Stimulated activated CD4-positive, alpha-beta T cell treated with anti-CD3 and anti-CD28 coated beads, Interleukin-4, amount 100 ng/mL, for 1 hour (primary cell): ENCODE data around the gene CHCHD6.

Experiments used
- DNase-seq: peaks from one replicate; pipeline ENCODE4 v3.0.0-alpha.2; 2020

The CHCHD6 gene

DNA sequence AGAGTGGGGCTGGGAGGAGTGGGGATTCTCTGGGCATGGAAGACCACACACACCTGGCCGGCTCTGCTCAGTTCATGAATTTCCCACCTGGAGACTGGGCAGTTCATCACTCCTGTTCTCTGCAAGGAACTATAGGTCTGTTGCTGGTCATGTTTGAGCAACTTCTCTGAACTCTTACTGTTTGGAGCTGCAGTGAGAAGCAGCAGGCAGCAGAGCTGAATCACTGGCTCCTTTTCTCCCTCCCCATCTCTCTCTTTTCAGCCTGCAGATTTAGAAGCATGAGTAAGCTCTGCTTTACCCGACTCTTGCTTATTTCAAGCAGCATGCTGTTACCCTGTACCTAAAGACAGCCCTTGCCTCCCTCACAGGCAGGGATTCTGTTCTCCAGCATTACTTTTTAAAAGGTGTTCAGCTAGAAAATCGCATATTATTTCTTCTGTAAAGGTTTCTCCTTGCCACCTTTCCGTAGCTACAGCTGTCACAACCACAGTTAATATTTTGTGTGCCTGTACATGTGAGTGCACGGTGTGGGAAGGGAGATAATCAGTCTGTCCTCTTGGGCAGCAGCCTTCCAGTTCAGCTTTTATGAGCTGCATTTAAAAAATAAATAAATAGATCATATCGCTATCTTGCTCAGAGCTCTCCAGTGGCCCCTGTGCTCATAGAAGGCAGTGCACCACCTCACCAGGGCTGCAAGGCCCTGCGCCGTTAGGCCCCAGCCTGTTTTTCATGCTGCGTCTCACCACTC, 131.6 kb downstream of the CHCHD6 start:
- no peak for DNase-seq

DNA sequence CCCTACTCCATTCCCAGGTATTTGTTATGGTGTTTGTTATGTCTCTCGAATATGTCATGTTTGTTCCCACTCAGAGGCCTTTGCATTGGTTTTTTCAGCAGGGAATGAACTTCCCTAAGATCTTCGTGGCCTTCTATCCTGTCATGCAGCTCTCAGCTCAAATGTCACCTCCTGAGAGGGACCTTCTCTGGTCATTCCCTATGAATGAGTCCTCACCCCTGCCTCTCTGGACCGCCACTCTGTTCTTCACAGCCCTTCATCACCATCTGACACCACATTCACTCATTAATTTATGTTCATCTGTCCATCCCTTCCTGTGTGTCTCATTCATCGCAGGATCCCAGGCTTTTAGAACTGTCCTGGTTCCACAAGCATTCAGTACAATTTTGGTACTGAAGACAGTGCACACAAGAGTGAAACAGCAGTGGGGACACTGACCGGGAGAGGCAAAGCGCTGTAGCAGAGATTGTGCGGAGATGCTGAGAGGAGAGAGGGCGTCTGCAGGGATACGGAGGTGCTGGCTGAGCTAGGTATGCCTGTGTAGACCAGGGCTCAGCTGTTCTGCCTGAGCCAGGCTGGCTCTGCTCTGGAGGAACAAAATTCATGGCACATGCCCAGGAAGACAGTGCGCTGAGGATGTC, 132.3 kb downstream of the CHCHD6 start:
- no peak for DNase-seq

DNA sequence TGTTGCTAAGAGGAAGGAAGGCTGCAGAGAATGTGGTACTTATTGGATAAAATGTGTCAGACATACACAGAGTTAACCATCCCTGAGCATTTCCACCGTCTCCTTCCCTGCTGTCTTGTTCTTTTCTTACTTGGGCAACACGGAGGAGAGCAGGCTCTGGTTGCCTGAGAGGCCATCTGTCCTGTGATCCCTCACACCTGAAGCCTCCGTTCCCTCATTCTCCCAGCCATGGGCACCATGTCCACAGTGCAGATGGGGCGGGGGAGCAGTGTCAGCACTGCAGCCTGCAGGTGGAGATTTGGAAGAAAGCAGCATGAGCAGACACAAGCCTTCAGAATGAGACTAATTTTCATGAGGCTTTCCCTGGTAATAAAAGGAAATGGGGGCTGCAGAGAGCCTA, 133.7 kb downstream of the CHCHD6 start:
- DNase-seq, result no peak

DNA sequence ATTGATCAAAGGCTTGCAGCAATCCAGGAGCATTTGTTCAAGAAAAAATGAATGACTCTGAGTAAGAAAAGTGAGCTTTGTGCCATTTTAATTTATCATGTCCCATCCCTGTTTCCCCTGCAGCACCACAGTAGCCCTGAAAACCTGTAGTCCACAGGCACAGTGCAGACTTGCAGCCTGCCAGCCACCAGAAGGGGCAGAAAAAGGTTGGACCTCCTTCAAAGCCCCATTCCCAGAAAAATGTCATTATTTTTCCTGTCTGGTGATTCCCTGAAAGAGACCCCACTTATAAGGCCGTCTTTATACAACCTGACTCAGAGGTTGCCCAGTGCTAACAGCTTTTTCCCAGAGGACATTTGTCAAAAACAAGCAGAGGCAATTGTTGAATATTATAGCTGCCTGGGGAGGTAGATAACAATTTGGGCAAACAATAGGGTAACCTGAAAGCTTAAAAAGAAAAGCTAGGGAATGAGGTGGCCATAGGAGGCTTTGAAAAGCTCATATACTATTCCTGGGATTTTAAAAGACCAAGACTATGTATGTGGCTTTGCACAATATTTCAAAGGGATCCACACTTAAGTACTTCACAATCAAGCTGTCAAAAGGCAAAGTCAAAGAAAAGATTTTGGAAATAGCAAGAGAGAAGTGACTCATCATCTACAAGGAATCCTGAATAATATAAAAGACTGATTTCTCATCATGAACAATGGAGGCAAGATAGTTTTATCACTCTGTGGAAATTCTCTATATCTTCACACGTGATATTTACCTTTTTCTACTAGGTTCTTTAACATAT, 142.1 kb downstream of the CHCHD6 start:
- no peak for DNase-seq

DNA sequence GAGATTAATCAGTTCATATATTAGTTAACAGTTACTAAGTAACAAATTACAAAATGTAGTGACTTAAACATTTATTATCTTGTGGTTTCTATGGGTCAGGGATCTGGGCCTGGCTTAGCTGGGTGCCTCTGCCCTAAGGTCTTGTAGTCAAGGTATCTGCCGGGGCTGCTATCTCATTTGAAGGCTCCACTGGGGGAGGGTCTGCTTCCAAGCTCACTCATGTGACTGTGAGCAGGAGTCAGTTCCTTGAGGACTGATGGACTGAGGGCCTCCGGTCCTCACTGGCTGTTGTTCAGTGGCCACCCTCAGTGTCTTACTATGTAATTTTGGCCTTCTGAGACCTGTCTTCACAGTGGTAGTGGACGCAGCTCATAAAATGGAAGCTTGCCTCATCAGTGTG, 143.0 kb downstream of the CHCHD6 start:
- no peak for DNase-seq

DNA sequence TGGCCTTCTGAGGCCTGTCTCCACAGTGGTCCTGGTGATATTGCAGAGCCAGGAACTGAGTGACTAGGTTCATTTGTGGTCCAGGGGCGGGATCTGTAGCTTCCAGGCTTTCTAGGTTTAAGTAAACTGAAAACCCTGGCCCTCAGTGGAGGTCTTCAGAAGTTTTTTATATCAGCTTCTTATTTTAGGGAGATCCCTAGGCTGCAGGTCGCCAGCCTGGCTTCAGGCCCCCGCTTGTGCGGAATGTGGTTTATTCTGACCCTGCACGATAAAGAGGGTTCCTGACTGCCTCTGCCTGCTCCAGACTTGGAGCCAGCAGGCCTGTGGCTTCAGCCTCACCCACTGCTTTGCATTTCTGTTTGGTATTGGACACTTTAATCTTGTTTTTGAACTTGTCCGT, 145.0 kb downstream of the CHCHD6 start:
- no peak for DNase-seq

DNA sequence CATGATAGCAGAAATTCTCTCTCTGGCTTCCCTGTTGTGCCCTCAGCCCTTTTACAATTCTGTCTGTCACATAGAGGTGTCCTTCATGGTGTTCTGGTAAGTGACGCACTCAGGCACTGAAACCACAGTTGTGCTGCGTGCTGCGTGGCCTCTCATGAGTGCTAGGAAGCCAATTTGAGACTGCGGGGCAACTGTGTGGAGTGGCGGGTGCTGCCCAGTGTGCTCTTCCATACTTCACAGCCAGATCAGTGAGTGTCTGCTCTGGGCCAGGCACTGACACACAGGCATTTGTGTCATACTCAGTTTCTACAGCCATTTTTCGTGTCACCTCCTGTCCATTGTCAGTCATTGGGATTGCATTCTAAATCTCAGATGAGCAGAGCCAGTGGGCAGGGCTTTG, 145.7 kb downstream of the CHCHD6 start:
- DNase-seq, result no peak

DNA sequence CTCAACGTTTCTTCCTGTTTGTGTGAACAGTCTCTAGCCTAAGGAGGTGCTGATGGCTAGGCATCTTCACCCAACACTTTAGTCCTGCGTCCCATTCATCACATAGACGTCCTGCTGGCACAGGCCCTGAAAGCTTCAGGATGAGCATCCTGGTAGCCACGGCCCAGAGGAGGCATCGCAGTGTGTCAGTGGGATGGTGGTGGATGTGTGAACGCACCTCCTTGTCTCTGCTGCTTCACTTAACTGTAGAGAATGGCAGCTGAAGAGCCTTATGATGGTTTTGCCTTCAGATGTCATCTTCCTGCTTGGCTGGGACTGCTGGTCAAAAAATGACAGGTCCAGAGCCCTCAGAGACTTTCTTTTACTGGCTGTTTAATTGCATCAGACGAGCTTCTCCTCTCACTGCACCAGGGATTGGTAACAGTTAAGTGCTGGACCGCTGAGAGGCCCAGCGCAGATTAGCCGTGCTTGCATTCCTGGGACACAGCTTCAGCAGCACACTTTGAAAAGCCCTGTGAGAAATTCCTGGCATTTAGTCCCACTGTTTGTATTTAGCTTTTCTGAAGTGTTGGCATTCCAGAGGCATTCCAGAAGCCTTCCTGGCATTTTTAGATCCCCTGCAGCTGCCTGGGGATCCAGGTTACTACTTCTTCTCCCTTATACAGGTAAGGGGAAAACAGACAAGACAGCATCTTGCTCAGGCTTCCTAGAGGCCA, 146.5 kb downstream of the CHCHD6 start:
- no peak for DNase-seq

DNA sequence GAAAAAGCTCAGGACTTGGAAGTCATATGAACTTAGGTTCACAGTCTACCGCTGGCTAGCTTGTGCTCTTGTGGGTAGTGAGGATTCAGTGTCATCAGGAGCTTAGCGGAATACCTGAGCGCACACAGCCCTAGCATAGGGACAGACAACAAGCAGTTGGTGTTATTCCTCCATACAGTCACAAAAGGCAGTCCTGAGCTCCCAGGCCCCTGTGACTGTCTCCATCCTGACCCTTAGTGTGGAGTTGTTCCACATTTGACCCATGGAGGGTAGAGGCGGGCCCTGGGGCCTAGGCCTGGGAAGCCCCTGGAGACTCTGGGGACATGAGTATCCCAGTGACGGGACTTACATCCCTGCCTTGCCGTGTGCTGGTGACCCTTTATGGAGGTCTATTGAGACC, 147.3 kb downstream of the CHCHD6 start:
- no peak for DNase-seq

DNA sequence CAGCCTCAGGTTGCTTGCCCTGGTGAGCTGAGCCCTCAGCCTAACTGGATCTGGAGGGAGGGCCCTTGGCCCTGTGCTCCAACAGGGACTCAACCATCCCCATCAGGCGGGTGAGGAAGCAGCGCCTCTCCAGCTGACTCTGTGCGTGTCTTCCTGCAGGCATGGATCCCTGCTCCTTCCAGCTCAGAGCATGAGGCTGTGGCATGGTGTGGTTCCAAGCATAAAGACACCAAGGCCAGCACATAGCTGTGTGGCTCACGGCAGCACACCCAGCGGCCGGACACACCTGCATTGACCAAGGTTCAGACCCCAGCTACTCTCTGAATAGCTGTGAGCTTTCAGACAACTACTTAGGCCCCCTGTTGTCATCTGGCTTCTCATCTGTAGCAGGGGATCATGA, 147.9 kb downstream of the CHCHD6 start:
- no peak for DNase-seq

DNA sequence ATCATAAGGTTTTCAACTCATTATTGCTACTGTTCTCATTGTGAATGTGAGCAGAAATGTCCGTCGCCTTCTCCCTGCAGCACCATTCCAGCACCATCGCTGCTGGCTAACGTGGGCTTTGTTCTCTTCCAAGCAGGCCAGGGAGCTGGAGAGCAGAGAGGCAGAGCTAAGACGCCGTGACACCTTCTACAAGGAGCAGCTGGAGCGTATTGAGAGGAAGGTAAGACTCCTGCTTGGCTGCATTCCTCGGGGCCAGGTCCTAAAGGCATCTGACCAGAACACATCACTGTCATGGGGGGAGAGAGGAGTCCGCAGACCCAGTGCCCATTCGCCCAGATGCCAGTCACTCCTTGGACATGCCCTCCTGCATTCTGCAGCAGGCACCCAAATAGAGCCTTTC, 148.5 kb downstream of the CHCHD6 start:
- no peak for DNase-seq

DNA sequence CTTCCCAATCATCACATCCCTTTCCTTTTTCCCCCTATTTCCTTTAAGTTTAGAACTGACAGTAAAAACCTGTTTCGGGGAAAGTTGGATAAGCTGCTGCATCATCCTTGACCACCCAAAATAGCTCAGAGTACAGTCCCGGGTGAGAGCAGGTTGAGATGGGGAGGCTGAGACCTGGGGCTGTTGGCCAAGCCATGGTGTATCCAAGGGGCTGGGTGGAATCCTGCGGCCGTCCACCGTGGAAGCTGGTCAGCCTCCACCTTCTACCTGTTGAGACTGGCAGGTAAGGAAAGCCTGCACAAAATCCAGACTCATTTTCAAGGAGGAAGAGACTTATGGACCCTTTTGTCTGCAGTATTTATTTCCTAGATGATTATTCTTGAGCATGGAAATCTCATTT, 150.6 kb downstream of the CHCHD6 start:
- no peak for DNase-seq

DNA sequence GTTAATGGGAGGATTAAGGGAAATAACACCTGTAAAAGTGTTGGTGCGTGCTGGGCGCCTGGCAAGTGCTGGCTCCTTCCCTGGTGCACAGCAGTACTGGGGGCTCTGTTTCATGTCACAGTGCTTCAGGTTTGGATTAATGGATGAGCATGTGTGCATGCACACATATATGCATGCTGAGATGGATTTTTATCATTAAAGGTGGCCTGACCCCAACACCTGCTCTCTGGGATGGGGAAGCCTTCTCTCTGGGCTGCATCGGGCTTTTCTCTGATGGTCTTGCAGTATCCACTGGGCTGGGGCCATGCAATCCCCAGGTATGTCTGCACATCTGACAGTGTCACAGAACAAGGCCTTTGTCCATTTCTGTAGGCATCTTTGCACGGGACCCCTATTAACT, 151.3 kb downstream of the CHCHD6 start:
- DNase-seq, result no peak

DNA sequence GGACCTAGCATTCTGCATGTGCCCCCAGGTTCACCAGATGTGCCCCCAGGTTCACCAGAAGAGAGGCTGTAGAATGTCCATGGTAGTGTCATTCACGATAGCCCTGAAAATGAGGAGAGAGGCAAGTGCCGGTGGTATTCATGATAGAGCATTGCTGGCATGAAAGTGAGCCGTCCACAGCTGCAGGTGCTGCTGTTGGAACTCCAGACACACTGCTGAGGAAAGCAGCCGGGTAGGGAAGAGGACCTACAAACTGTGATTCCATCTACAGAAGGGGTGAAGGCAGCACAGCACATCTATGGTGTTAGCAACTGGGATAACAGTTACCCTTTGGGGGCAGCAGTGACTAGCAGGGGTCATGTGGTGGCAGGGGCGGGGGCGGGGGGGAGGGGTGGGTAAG, 153.9 kb downstream of the CHCHD6 start:
- no peak for DNase-seq

DNA sequence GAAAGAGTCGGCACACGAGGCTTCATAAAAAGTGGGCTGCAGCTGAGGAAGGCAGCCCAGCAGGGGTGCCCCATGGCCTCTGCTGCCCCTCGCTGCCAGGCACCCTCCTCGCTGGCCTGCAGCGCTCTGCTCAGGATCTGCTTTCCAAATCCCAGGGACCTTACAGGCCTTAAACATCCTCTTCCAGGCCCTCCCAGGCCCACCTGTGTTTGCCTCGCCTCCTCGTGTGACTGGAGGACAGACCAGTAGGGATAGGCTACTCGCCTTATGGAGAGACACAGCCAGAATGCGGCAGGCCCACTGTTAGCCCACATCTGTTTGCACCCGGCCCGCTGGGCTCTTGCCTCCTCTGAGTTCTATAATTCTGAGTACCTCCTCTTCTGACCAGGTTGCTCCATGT, 154.4 kb downstream of the CHCHD6 start:
- no peak for DNase-seq

DNA sequence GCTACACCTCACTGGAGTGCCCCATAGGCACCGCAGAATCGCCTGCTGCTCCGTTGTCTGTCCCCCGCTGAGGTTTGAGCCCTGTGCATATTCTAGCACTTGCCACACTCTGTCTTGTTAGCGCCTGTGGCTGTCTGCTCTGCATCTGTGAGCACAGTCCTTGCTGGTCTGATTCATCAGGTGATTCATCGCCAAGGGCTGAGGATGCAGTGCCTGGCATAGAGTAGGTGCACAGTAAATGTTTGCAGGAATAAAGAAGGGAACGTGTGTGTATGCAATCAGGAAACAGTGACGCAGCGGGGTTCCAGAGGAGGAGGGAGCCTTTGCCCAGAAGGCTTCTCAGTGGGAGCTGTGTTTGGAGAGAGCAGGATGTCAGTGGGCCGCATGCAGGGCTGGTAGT, 154.8 kb downstream of the CHCHD6 start:
- DNase-seq, result no peak

DNA sequence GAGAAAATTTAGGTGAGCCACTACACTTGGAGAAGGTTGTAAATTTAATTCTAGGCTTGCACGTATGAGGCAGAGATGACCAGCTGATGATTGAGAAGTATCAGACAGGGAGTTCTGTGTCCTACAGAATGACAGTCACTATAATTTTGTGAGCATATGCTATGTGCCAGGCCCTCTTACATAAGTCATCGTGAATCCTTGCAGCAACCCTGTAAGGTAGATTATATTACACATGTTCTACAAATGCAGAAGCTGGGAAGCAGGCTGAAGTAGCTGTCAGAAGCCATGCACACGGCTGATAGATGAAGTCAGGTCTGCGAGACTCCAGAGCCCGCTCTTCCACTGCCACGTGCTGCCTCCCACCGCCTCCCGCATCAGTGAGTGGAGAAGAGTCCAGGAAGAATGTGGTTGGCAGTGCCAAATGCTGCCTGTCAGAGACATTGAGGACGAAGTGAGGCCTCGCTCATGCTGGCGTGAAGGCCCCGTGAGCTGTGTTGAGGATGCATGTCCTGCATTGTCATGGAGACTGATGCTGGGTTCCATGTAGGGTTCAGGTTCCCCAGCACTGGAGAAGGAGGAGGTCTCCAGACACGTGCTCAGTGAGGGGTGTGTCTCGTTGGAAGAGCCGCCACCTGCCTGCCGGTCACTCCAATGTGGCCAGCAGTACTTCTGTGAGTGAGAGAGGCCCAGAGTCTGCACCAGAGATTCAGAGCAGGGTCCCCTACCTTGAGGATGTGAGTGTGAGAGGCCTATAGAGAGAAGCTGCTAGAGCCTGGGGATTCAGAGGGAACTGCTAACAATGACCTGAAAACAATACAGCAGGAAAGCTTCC, 155.6 kb downstream of the CHCHD6 start:
- DNase-seq, result no peak

DNA sequence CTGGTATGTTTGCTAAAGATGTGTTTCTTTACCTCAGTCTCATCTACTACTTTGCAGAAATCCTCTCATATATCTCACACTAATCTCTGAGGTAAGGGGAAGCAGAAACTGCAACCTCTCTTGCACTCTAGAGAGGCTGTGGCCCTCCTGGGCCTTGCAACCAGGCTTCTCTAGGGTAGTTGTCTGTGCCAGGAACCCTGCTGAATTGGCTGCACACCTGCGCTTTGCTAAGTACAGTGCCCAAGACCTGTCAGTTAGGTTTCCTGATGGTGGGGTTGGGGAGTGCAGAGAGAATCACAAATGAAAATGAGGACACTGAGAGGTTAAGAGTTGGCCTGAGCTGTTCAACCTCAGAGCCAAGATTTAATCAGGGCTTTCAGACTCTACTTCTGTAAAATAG, 161.7 kb downstream of the CHCHD6 start:
- DNase-seq, result no peak

DNA sequence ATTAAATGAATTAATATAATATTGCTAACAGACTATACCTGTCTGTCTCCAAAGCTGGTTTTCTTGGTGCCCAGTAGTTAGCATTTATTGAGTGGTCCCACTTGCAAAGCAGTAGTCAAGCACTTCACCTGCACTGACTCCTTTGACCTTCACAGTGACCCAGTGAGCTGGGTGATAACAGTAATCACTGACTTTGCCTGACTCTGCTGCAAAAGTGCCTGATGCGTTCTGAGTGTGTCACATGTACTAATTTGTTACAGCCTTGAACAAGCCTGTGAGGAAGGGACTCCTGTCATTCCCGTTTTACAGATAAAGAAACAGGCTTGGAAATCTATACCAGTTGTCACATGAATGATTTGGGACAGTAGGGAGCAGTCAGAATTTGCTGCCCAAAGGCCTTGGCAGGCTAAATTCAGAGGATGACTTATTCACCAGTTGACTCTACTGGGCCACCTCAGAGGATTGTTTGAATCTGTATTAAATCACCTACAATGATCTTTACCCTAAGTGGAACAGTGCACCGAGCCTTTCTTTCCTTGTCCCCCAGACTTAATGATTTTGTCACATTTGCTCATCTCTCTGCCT, 162.2 kb downstream of the CHCHD6 start:
- no peak for DNase-seq

DNA sequence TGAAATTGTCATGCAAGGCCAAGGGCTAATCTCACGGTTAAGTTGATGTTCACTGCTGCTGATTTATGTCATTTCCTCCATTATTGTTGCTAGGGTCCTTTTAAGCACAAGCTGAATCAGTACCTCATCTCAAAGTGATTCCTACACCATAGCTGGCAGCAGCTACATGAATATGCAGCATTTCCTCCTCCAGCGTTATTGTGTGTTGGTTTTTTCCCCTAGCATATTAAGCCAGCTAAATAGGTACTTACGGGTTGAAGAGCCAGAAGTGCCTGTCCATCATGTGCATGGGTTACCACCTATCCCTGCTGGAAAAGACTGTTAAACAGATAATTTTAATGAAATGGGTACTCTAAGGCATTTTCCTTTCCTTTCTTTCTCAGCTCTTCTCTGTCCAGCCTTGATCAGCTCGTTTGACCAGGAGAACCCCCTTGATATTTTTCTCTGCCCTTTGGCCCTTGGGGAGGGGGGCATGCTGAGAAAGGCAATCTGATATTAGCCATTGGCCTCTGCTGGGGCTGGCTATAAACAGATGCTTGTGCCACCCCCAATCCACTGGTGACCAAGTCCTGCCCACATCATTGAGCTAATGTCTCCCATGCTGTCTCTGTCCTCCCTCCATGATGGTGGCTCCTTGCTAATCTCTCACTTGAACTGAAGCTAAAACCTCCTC, 163.3 kb downstream of the CHCHD6 start:
- DNase-seq, result no peak

DNA sequence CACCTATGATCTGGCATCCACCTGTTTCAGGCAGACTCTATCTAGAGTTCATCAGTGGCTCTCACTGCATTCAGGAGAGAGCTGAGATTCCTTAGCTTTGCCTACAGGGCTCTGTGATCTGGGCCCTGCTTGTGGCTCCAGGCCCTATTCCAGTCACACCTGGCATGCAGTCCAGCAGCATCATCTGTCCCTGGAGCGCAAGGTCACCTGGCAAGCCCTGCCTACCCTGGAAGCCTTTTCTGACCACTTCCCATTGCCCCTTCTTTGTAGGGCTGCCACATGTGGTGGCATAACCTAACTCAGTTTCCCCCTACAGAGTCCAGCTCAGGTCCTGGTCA, 163.8 kb downstream of the CHCHD6 start:
- no peak for DNase-seq
